Measurements from ENCODE around the gene CD99L2.

DNA sequence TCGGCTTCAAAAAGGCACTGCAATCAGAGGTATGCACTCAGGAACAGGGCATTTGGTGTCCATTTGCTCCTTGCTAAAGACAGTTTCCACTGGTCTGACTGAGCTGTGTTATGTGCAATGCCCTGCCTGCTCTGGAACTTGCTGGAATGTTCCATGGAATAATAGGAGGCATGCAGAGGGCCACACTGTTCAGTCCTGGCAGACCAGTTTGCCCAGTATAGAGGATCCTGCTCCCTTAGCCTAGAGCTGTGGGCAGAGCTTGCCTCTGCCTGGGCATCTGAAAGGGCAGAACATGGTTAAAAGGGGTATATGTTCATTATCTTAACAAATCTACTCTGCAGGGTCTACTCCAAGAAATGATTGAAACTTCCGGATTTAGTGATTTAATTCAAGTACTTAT lies 27.8 kb upstream of the CD99L2 start:
- TF ChIP-seq POLR2A (IDR thresholded peaks at IDR 0.05) (no peak), CTCF (IDR thresholded peaks at IDR 0.05) (no peak)

All from adrenal gland (tissue), 5 donors.